Measurements from ENCODE around the gene HAO2.

- TF ChIP-seq CTCF (IDR thresholded peaks at IDR 0.05; ENCODE audit: low read depth, low read length) (no peak), POLR2A (IDR thresholded peaks at IDR 0.05; ENCODE audit: extremely low read depth, insufficient read length) (no peak), MYC (IDR thresholded peaks at IDR 0.05; ENCODE audit: low read depth, low read length) (no peak), MAX (IDR thresholded peaks at IDR 0.05; ENCODE audit: low read depth, low read length) (no peak)
Observed at GRCh38 chr1:119373465-119373864, 4.9 kb downstream of the HAO2 start.
